GM21360 (cell line): ENCODE results near the gene OR13C9.
"Not testable (repeated sequence)": the region's sequence is repeated elsewhere in the genome, so short reads cannot be mapped to it uniquely, and the experiment has no call there.

Source experiments
- ATAC-seq: cut with Tn5 transposase; IDR thresholded peaks from one replicate; pipeline ENCODE4 v1.9.1; 2021; ENCODE audit warnings: mild to moderate bottlenecking, moderate library complexity; ENCODE audit not compliant: unreplicated experiment

Gene OR13C9, protein sequence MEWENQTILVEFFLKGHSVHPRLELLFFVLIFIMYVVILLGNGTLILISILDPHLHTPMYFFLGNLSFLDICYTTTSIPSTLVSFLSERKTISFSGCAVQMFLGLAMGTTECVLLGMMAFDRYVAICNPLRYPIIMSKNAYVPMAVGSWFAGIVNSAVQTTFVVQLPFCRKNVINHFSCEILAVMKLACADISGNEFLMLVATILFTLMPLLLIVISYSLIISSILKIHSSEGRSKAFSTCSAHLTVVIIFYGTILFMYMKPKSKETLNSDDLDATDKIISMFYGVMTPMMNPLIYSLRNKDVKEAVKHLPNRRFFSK

DNA sequence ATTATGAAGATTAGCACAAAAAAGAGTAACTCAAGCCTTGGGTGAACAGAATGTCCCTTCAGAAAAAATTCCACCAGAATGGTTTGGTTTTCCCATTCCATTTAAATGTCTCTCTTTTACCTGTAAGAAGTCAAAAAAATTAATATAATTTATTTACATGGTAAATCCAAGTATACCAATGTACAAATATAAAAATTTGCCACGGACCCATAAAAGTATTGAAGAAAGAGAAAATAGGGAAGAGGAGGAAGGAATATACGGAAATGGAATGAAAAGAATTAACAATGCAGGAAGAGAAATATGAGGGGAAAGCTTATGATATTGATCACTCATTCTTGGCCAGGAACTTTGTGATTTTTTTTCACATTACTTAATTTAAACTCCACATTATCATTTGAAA, at the start of gene OR13C9:
Gene OR13C9 (minus strand): TSS at position 101 of the 400 bp plus-strand sequence. CDS start 0 bp downstream, at position 101.
- ATAC-seq, result no peak

DNA sequence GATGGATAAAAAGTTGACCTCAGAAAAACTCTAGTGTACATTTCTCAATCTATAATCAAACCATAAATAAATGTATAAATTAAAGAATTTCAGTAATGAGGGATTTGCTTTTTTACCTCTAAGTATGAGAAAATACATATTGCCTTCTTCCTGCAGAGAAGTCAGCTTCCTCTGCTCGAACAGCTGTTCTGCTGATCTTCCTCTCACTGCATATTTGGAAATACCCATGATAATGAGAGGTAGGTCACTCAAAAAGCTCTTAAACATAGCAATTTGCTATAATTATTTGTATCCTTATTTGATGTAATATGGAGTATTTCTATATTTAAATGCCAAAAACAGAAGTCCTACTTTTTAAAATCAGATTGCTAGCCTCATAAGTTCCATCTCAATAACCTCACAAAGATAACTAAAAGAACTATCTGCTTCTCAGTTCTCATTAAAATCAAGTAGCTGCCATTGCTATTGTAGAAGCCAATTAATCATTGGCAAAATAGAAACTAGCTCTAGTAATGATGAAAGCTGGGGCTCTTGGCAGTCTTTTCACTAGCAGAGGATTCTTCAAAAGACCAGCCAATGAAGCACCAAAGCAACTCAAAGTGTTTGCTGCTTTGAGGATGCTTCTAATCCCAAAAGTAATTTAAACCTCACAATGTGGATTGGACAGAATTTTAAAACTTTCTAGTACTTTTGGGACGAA, 40.6 kb upstream of the OR13C9 start:
- ATAC-seq, result no peak

DNA sequence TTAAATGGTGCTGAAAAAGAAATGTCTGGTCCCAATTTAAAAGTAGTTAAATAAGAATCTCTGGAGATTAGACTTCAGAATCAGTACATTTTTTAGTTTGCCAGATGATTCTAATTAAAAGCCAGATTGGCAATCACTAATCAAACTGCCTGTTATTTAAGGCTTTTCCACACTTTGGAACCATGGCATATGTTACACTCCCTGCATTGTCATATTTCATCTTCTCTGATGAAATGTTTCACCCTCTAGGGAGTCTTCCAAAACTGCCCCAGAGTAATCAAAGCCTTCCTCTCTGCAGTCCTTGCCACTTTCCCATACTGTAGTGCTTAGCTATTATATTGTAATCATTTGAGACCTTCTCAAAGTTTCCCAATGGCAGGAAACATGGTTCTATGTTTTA, 17.5 kb upstream of the OR13C9 start:
- no peak for ATAC-seq

DNA sequence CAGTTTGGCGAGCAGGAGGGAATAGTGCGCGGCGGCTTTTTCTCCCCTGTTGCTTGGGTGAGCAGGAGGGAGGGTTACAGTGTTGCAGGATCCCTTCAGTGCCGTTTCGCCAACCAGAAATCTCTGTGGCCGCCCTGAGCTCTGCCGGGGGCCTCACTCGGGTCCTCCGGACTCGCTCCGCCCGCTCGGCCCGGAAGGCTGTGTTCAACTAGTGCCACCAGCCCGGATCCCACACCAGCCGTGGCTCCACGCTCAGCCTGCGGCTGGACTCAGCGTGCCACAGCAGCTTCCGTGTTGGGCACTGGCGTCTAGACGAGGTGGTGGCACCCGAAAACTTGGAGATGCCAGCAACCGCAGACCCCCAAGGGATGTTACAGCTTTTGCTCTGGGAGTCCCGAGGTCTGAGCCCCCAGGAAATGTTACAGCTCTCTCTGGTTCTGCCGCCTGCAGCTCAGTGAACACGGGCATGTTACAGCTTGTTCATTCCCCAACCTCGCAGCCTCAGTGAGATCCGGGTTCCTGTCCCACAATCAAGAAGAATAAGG, 16.0 kb upstream of the OR13C9 start:
- ATAC-seq, result no peak

DNA sequence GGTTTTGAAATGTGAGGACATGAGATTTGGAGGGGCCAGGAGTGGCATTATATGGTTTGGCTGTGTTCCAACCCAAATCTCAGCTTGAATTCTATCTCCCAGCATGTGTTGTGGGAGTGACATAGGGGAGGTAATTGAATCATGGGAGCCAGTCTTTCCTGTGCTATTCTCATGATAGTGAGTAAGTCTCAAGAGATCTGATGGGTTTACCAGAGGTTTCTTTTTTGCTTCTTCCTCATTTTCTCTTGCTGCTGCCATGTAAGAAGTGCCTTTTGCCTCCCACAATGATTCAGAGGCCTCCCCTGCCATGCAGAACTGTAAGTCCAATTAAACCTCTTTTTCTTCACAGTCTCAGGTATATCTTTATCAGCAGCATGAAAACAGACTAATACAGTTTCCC, 8.0 kb upstream of the OR13C9 start:
- not testable (repeated sequence) for ATAC-seq

DNA sequence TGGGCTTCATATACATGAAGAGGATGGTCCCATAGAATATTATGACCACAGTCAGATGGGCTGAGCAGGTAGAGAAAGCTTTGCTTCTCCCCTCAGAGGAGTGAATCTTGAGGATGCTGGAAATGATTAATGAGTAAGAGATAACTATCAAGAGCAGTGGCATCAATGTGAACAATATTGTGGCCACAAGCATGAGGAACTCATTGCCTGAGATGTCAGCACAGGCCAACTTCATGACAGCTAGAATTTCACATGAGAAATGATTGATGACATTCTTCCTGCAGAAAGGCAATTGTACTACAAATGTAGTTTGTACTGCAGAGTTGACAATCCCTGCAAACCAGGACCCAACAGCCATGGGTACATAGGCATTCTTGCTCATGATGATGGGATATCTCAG, 586 bp downstream of the OR13C9 start:
- ATAC-seq, result no peak

DNA sequence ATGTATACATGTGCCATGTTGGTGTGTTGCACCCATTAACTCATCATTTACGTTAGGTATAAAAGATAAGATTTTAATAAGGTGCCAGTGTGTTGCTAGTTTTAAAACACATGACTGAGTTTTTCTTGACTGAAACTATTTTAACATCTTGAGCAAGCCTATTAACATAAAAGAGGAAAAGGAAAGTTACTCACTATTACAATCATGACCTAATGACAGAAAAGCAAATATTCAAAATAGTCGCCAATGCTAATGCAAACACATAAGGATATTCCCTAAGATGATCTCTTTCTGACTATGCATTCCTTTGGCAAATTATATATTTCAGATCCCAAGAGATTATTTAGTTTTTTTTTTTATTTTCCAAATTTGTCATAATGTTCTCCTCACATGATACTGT, 6.8 kb downstream of the OR13C9 start:
- no peak for ATAC-seq

DNA sequence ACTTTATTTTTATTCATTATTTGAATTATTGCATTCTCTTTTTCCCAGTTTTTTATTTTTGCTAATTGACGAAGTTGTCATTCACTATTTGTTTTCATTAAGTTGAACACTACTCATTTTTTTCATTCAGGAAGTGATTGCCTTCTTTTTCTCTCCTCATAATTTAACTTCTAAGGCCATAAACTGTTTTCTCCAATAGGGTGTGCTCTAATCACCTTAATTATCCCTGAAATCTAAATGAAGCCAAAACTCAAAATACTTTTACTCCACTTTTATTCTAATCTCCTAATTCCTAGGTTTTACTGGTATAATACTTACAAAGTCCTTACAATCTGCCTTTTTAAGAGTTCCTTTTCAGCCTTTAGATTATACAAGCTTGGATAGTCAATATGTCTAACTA, 9.7 kb downstream of the OR13C9 start:
- ATAC-seq, result no peak

DNA sequence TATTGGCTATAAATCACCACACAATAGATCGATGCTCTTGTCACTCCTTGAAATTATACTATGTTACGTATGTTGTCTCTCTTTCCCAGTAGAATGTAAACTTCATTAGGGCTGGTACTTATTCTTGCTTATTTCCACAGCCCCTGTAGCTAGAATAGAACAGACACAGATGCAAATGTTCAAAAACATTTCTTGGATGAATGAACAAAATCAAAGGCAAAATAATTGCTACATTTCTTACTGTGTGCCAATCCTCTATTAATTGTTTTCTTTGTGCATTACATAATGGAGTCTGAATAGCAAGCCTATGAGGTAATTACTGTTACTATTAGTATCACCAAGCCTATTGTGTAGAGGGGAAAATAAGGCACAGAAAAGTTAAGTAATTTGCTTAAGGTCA, 11.9 kb downstream of the OR13C9 start:
- ATAC-seq, result no peak

DNA sequence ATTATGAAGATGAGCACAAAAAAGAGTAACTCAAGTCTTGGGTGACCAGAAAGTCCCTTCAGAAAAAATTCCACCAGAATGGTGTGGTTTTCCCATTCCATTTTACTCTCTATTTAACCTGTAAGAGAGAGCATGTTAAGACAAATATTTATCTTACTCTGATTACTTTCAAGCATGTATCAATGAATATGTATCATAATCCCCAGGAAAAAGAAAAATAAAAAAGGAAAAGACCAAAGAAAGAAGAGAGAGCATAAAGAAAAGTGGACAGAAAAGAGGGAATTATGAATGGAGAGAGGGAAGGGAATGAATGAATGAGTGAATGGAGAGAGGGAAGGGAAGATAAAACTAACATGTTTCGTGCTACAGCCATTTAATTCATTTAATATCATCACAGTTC, 12.5 kb downstream of the OR13C9 start, which contains the start of gene OR13C2:
Gene OR13C2 (minus strand): TSS at position 101 of the 400 bp plus-strand sequence. CDS start 0 bp downstream, at position 101.
- not testable (repeated sequence) for ATAC-seq

DNA sequence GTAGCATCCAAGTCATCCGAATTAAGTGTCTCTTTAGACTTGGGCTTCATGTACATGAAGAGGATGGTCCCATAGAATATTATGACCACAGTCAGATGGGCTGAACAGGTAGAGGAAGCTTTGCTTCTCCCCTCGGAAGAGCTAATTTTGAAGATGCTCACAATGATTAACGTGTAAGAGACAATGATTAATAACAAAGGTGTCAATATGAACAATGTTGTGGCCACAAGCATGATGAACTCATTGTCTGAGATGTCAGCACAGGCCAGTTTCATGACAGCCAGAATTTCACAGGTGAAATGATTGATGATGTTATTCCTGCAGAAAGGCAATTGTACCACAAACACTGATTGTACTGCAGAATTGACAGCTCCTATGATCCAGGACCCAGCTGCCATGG, 13.2 kb downstream of the OR13C9 start:
- ATAC-seq, result no peak

DNA sequence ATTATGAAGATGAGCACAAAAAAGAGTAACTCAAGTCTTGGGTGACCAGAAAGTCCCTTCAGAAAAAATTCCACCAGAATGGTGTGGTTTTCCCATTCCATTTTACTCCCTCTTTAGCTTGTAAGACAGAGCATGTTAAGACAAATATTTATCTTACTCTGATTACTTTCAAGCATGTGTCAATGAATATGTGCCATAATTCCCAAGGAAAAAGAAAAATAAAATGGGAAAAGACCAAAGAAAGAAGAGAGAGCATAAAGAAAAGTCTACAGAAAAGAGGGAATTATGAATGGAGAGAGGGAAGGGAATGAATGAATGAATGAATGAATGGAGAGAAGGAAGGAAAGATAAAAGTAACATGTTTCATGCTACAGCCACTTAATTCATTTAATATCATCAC, 18.7 kb downstream of the OR13C9 start, which contains the start of gene OR13C5:
Gene OR13C5 (minus strand): TSS at position 101 of the 400 bp plus-strand sequence. CDS start 0 bp downstream, at position 101.
- not testable (repeated sequence) for ATAC-seq

DNA sequence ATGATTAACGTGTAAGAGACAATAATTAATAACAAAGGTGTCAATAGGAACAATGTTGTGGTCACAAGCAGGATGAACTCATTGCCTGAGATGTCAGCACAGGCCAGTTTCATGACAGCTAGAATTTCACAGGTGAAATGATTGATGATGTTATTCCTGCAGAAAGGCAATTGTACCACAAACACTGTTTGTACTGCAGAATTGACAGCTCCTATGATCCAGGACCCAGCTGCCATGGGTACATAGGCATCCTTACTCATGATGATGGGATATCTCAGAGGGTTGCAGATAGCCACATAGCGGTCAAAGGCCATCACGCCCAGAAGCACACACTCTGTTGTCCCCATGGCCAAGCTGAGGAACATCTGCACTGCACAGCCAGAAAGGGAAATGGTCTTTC, 19.3 kb downstream of the OR13C9 start:
- not testable (repeated sequence) for ATAC-seq

DNA sequence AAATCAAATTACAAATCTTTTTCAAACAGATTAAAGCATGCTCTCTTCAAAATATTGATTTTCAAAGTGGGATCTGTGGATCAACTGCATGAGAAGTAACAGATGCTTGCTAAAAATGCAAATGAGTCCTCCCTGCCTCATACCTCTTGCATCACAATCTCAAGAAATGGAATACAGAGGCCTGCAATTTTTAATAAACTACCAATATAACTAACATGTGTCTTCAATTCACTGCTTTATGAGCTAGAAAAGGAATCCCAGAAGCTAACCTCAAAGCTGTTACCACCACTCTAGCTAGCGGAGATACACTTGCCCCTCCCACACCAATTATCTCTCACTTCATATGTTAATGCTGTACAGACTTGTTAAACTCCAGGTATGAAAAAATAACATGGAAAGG, 28.4 kb downstream of the OR13C9 start:
- ATAC-seq, result no peak

DNA sequence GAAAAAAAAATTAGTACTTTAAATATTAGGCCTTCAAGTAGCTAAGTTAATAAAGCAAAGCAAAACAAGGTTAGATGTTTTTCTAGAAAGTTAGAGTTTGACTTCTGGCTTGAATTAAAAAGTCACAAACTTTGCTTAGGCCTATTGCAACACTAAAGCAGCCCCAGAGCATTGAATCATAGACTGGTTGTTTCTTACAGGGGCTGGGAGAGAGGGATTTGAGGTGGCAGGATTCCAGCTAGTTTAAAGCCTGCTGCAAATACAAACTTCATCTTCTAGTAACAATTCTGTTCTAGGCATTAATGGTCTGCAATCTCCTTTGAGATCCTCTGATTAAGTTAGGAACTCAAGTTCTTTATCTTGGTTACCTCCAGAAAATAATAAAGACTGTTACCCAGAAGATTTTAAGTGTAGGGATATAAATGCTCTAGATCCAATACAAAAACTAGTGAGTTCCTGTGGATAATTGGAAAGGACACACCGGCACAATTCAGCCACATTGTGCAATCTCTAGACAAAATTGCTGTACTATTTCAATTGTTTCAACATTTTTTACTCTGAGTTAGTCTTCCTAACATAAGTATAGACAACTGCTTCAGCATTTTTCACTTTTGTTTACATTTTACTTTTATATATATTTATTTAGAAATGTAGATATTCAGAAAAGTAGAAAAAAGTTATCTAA, 31.4 kb downstream of the OR13C9 start:
- ATAC-seq, result no peak

DNA sequence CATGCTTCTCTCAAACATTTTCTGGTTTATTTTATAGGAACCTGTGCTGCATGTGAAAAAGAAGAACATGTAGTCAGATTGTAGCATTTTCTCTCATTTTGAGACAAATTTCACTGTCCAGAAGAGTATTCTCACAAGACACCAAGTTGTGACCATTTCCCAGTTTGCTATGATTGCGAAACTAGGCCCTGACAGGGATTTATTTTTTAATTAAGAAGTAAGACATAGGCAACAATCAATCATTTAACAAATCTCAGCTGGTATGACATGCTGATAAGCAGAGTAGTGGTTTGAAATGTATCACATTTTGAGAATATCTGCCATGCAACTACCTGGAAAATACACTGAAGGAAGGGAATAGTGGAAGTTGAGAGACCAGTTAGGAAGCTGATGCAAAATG, 37.4 kb downstream of the OR13C9 start:
- ATAC-seq, result no peak

DNA sequence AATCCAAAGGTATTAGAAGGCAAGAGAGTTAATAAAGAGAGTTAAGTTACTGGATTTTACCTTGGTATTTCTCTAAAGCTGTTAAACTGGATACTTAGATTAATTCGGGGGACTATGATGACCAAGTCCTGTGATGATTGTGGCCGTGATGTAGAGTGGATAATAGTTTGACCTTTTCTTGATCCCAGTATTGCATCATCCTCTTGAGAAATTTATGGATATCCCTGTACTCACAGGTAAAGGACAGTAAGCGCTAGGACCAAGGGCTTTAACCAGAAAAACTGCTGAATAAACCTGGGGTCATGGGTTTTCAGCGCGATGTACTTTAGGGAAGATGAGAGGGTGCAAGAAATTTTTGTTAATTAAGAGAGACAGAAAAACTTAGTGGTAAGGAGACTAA, 40.7 kb downstream of the OR13C9 start:
- ATAC-seq, result no peak

DNA sequence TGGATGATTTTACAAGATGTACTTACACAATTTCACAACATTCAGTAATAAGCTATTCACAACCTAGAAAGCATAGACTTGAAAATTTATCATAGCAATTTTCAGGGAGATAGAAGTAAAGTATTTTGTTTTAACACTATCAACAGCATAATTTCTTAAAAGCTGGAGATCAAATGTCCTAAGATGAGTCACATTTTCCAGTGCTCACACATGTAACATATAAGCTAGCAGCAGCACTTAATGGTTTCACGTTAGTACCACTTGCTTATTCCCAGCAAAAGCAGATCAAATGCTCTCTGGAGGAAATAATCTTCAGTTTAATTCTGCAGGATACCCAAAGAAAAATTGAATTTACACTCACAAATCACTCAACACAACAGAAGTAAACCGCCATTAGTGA, 42.5 kb downstream of the OR13C9 start:
- ATAC-seq, result no peak

DNA sequence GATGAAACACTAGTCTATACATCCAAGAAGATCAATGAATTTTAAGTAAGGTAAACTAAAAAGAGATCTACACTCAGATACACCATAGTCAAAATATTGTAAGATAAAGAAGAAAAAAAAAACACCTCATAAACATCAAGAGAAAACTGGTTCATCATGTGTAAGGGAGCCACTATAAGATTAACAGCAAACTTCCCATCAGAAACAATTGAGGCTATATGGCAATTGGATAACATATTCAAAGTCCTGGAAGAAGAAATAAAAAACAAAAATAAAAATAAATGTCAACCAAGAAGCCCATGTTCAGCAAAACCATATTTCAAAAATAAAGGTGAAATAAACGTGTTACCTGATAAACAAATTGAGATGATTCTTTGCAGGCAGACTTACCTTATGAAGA, 45.4 kb downstream of the OR13C9 start:
- no peak for ATAC-seq

DNA sequence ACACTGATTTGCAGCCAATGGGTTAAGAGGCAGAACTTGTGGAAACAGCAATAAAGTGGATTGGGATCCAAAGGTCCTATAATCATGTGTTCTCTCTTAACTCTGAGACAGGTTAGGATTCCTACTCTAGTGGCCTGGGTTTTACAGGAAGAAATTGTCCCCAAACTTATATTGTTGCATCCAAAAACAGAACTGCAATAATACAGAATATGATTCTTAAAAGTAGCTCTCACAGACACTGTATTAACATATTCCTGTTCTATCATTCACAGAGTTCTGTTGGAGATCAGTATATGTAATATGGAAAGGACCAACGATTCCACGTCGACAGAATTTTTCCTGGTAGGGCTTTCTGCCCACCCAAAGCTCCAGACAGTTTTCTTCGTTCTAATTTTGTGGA, 49.1 kb downstream of the OR13C9 start, which contains the start of gene OR13C8:
Gene OR13C8 (plus strand): TSS at position 301 of the 400 bp plus-strand sequence. CDS start 0 bp downstream, at position 301.
- ATAC-seq, result no peak
